ENCODE data around the gene GPC6. TPM values are rescaled to one million over a fixed set of nuclear protein-coding genes. Genes with fewer than 3 reads are reported as not detected.

The GPC6 gene
- total RNA-seq, 1 donor from 2014 or later, result 63.0 TPM

DNA sequence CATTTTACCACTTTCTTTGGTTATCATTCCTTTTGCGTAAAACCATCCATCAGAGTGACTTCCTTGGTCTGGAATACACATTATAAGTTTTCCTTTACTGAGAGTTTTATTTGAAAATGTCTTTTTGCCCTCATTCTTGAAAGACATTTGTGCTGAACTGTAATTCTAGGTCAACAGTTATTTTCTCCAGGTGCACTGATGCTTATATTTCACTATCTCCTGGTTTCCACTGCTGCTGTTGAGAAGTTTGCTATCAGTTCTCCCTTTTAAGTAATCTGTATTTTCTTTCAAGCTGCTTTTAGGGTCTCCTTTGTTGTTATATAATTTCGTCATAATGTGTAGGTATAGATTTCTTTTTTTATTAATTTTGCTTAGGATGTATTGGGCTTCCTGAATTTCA is 1092.9 kb downstream of the GPC6 start:
- no peaks in the 10 kb centered on the region for H3K9me3 ChIP-seq (ENCODE audit: insufficient read depth, low read depth, low read length)
- H3K79me2 ChIP-seq (ENCODE audit: insufficient read depth, low read length), result no peaks in the 10 kb centered on the region
- Mint-ChIP-seq H3K4me3 (ENCODE audit: unreplicated experiment) (no peak overlapping the region), H3K27me3 (ENCODE audit: low read depth, unreplicated experiment) (no peaks in the 10 kb centered on the region), H3K9me3 (ENCODE audit: unreplicated experiment) (peaks cover 3% of the 10 kb centered on the region), H3K36me3 (ENCODE audit: low read depth, unreplicated experiment) (peaks cover 1% of the 10 kb centered on the region), H3K4me1 (ENCODE audit: low read depth, unreplicated experiment) (peaks cover 29% of the 10 kb centered on the region), H3K27ac (ENCODE audit: unreplicated experiment) (no peak overlapping the region)
- no peak overlapping the region for H3K9ac ChIP-seq (ENCODE audit: low read length)
- TF ChIP-seq CTCF (IDR thresholded peaks at IDR 0.05; ENCODE audit: insufficient read depth, low read depth, low read length), result no peak
- H3K4me3 ChIP-seq (ENCODE audit: insufficient read depth, low read depth, low read length), result no peak overlapping the region
- DNase-seq (ENCODE audit: low read depth), result no peak
- H3K36me3 ChIP-seq (ENCODE audit: insufficient read depth, low read length), result no peaks in the 10 kb centered on the region
- no peaks in the 10 kb centered on the region for H4K20me1 ChIP-seq (ENCODE audit: insufficient read depth, low read length)
- no peak overlapping the region for H3K4me2 ChIP-seq (ENCODE audit: low read length)
- H3K27me3 ChIP-seq (ENCODE audit: insufficient read depth, low read length), result no peaks in the 10 kb centered on the region
- no peak for FAIRE-seq
- peaks cover 9% of the 10 kb centered on the region for H3K4me1 ChIP-seq (ENCODE audit: insufficient read depth, low read length)
- H3K27ac ChIP-seq (ENCODE audit: low read depth, low read length), result no peak overlapping the region
- H2AFZ ChIP-seq (ENCODE audit: low read depth, low read length), result no peak overlapping the region

DNA sequence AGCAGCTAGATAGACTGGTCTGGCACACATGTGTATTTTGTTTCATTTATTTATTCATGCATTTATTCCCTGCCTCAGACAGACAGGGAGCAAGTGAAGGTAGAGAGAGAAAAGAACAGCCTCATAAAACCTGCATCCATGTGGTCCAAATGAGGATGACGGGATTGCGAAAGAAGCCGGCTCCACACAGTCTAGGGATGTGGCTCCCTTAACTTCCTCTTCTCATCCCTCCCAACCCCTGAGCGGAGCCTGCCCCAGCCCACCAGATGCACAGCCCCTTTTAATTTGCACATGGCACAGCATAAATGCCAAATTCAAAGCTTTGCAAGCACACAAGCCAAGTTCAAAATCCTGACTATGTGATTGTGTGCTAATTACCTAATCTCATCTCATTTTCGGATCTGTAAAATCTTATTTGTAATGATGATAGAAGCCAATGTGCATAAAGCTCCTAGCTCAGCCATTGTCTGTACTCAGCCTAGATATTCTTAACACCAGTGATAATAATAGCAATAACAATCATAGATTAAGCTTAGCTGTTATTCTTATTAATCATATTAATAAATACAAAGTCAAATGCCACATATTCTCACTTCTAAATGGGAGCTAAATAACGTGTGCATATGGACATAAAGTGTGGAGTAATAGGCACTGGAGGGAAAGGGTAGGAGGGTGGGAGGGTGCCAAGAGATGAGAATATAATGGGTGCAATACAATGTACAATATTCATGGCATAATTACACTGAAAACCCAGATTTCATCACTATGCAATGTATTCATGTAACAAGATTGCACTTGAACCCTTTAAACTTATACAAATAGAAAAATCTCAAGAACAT is 1096.5 kb downstream of the GPC6 start:
- Histone ChIP-seq H3K9me3 (ENCODE audit: insufficient read depth, low read depth, low read length) (no peaks in the 10 kb centered on the region), H3K27me3 (ENCODE audit: insufficient read depth, low read length) (no peaks in the 10 kb centered on the region), H2AFZ (ENCODE audit: low read depth, low read length) (no peak overlapping the region), H3K4me1 (ENCODE audit: insufficient read depth, low read length) (peaks cover 10% of the 10 kb centered on the region), H3K27ac (ENCODE audit: low read depth, low read length) (no peak overlapping the region), H4K20me1 (ENCODE audit: insufficient read depth, low read length) (no peaks in the 10 kb centered on the region), H3K9ac (ENCODE audit: low read length) (no peak overlapping the region), H3K4me2 (ENCODE audit: low read length) (no peak overlapping the region), H3K79me2 (ENCODE audit: insufficient read depth, low read length) (no peaks in the 10 kb centered on the region), H3K4me3 (ENCODE audit: insufficient read depth, low read depth, low read length) (no peak overlapping the region), H3K36me3 (ENCODE audit: insufficient read depth, low read length) (no peaks in the 10 kb centered on the region)
- Mint-ChIP-seq H3K36me3 (ENCODE audit: low read depth, unreplicated experiment) (peaks cover 1% of the 10 kb centered on the region), H3K4me1 (ENCODE audit: low read depth, unreplicated experiment) (peaks cover 45% of the 10 kb centered on the region), H3K27me3 (ENCODE audit: low read depth, unreplicated experiment) (no peaks in the 10 kb centered on the region), H3K27ac (ENCODE audit: unreplicated experiment) (no peak overlapping the region), H3K4me3 (ENCODE audit: unreplicated experiment) (no peak overlapping the region), H3K9me3 (ENCODE audit: unreplicated experiment) (peaks cover 3% of the 10 kb centered on the region)
- DNase-seq (ENCODE audit: low read depth) (no peak), FAIRE-seq (no peak)
- TF ChIP-seq EZH2 (IDR thresholded peaks at IDR 0.05; ENCODE audit: insufficient read depth, low read length) (no peak), CTCF (IDR thresholded peaks at IDR 0.05; ENCODE audit: insufficient read depth, low read depth, low read length) (no peak)

Measured in astrocyte (in vitro differentiated cells and primary cell).